IPS-11a (cell line): ENCODE measurements around the gene ANK3.

Experiments
- H3K4me3 ChIP-seq: one replicate; pipeline ENCODE4 v1.5.1; 2013; ENCODE audit warnings: low read depth, low read length, control low read depth

The ANK3 gene

DNA sequence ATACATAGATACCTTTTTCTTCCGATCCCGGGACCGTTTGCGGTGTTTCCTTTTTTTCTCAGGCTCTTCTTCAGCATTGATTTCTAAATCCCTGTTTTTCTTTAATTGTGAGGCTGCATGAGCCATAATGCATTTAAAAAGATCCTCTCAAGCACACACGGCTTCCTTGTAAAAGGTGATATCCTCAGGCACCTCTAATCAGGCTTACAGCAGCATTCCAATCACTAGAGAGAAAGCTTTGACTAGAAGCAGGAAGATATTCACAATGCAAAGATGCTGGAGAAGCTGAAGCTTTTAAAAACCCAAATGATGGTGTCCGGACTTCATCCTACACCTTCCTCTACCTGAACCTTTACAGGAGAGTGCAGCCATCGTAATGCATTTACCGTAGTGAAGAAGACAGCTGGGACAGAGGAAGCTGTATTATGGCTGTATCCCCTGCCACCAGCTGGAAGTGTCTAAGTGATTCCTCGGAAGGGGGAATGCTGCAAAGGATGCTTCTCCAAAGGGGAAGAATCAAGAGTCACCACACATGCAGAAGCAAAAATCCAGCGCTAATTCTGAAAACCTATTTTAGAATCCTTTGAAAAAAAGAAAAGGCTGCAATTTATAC lies at the start of gene ANK3:
Gene ANK3, minus strand, starts transcription at position 463 of the 613 bp plus-strand sequence. Its CDS starts 337 bp downstream, at position 126.
- no peak within 1 kb of the TSS for H3K4me3 ChIP-seq

DNA sequence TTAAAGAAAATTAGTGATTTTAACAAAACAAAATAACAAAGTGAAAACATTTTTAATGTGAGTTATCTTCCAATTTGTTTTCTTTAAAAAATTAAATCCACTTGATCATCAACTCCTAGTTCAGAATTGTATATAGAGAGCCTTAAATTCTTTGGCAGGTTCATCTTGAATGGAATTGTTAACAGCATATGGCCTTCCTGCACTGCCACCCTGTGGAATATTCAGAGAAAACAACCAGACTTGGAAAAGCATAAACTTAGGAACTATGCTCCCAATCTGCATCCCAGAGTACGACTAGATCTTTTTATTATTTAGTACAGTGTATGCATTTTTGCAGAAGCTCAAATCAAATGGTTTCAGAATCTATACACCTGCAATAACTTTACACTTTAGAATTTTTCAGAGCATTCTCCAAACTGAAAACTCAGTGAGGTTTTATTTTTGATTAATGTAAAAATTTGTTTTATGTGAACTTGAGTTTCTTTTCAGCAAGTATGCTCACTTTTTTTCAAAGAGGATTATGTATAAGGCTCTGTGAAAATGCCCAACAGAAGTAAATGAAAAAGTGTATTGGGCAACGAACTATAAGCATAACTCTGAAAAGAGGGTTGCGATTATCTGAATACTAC lies 44.9 kb upstream of the ANK3 start:
- no peak overlapping the region for H3K4me3 ChIP-seq

DNA sequence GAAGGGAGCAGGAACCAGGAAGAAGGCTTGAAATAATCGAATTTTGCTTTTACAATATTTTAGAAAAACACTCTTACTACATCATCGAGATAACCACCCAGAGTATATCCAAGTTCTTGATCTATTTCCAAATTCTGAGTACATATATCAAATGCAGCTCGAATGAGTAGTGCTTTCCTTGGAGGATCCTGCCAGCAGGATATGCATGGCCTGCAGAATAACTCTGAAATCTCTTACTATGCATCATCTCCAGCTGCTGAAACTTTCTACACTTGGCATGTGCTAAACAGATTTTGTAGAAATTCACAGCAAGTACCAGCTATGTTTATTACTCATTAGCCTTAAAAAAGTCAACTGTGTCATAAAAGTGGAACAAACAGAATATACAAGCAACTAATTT lies 44.0 kb upstream of the ANK3 start:
- no peak overlapping the region for H3K4me3 ChIP-seq

DNA sequence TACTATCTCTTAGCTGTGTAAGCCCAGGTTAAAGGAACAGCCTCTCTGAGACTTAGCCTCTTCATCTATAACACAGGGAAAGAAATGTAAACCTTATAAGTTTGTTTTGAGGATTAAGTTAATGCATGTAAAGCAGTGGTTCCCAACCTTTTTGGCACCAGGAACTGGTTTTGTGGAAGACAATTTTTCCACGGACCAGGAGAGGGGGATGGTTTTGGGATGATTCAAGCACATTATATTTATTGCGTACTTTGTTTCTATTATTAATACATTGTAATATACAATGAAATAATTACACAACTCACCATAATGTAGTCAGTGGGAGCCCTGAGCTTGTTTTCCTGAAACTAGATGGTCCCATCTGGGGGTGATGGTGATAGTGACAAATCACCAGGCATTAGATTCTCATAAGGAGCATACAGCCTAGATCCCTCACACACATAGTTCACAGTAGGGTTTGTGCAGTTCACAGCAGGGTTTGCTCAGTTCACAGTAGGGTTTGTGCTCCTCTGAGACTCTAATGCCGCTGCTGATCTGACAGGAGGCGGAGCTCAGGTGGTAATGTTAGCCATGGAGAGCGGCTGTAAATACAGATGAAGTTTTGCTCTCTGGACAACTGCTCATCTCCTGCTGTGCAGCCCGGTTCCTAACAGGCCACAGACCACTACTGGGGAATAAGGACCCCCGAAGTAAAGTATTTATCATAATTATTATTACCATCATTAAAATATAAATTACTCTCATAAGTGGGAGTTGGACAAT lies 41.3 kb upstream of the ANK3 start:
- H3K4me3 ChIP-seq: no peak overlapping the region

DNA sequence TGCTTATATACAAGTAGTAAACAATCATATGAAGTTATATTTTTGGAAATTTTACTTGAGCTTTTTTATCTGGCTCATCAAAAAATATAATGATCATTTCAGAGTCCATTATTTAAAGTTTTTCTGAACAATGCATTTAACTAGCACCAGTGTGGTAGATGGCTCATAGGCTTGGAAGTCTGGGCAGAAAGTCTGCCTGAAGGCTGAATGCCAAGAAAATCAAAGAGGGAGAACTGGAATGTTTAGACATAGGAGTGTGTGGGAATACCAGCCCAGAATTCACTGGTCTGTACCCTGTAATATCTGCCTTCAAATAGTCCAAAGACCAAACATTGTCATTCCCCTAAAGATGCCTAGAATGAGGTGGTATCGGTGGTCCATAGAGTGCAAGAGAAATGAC lies 40.3 kb upstream of the ANK3 start:
- H3K4me3 ChIP-seq: no peak overlapping the region

DNA sequence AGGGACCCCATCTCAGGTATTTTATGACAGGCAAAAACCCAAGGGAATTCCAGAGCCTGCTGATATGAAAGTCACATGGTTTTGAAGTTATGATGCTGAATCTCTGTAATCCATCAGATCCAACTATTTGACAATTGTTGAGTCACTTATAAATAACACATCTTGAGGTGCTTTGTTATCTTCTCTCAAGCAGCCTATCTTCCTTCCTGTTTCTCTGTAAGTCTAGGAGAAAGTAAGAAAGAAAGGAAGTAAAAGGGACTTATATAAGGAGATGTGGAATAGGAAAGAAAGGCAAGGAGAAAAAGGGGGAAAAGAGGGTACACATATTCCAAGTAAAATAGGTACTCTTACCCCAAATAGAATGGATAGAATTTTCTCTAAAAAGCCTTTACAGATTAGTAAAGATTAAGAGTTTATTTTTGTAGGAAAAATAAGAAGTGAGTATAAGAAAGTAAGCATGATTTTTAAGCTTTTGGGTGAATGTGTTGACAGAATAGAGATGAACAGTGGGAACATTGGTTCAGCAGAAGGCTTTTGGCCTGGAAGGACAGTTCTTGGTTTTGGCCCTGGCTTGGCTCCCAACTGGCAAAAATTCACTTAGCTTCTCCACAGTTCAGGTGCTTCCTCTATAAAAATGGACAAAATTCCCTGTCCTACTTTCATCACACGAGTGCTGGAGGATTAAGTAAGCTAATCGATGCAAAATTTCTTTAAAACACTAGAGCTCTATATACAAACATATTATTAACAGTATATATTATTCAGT lies 39.6 kb upstream of the ANK3 start:
- H3K4me3 ChIP-seq: no peak overlapping the region

DNA sequence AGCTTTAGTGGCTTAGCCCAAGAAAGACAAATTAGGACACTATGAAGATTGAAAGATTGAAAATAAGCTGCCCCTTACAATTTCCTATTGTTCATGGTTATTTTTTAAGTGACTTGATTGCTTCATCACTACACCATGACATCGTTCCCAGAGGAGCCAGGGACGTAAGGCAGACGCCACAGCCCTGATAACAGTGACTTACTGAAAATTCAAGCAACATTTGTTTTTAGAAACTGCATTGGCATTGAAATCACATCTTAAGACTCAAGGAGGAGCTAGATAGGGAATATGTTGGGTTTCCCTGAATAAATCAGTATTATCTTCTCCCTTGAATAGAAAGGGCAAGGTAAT lies 38.7 kb upstream of the ANK3 start:
- no peak overlapping the region for H3K4me3 ChIP-seq

DNA sequence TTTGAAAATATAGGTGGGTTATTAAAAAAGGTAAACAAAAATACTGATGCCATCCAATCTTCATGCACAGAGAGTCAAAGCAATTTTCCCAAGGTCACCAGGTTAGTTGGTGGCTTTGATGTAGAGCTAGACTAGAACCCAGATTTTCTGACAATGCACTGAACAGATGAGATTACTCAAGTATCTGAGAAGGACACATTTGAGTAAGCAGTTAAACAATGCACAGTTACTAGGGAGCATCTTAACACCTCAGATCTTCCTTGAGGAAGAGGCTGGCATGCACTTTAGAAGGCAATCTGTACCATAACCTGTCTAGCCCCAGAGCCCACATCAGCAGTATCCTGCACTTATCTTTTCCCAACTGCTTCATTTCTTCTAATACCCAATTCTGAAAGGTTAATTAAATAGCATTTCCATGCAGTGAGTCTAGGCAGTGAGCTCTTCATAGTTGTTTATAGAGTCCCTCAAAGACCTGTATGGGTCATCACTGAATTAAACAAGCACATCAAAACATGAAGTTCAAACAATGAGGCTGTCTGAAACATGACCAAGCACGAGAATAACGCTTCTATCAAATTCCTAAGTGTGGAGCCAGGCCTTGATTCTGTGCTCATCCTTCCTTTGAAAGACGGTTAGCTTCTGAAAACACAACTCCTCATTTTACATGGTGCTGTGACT lies 38.2 kb upstream of the ANK3 start:
- no peak overlapping the region for H3K4me3 ChIP-seq

DNA sequence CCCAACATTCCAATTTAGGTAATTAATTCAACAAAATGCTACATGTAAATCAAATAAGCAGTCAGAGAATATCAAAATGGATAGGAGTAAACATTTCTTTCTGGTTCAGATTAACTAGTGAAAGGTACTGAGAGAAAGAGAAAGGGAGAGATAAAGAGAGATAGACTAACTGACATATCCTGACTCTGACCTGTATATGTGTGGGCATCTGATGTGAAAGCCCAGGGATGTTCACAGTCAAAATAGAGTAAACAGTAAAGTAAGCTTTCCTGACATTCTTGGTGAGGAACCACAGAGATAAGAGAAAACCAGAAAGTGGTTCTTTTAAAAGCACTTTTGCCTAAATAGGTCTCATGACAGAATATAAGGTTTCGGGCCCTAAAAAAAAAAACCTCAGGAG lies 37.5 kb upstream of the ANK3 start:
- H3K4me3 ChIP-seq: no peak overlapping the region

DNA sequence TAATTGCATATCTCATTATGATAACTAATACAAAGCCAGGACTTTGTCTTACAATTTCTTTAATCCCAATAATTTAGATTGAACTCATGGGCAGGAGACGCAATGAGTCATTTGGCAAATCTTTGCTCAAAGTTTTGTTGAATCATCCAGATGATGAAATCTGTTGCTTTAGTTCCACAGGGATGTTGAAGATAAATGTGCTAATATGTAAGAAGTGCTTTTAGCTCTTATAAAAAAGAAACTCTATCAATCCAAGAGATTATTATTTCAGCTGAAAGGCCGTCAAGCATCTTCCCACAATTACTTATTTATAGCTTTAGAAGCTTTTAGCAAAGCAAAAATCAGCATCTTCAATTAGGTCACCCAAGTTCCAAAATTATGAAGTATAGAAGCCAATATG lies 36.8 kb upstream of the ANK3 start:
- H3K4me3 ChIP-seq: no peak overlapping the region

DNA sequence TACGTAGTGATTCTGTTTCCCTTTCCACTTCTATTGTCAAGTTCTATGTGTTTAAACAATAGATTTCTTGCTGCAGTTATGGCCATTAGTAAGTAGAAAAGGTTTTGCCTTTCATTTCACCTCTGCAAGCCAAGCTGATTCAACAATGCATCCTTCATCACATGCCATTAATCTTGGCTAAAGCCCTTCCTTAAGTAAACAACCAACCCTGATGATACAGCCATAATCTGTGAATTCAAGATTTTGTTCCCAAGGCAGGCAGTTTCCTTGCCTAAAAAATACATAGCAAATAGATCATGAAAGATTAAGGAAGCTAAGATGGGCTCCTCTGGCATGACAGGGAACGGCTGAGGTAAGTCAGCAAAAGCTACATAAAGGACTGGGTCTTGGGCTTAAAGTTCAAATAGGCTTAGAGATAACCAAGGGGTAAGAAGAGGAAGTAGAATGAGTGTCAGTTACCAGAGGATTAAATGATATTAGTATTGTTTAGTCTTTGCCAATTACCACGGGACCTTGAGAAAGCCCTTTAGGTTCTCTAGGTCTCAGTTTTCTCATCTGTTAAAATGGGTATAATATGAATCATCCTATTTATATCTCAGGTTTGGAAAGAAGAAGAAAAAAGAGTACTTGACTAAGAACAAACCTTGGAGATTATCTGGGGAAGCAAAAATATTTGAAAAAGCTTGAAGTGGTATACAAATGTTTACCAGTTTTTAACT lies 35.9 kb upstream of the ANK3 start:
- H3K4me3 ChIP-seq: no peak overlapping the region

DNA sequence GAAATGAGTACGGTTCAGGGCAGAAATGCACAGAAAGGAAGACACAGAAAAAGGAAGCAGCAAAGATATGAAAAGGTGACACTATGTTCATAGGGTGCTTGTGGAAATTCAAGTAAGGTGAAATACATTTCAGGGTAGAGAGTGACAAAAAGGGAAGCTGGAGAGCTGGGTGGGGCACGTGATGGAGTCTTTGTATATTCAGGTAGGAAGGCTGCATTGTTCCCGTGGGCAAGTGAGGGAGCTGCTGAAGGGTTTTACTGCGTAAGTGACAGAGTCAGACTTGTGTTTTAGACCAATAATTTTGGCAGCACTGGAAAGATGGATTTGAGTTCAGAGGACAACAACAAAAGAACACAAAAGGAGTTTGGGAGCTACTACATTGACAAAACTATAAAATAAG lies 35.3 kb upstream of the ANK3 start:
- H3K4me3 ChIP-seq: no peak overlapping the region

DNA sequence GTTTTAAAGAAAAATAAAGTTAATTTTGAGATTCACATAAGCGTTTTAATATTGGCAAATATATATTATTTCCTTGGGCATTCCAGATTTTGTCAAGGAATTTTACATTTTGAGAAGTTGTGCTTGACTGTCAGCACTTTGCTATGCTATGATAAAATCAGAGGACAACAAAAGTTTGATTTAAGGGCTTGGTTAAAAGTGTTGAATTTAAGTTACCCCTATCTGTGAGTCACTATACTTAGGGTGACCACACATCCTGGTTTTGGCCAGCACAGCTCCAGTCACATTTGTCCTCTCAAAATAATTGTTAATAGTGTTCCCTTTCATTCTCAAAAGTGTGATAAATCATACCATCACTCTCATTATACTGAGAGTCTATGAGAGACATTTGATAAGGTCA lies 34.2 kb upstream of the ANK3 start:
- no peak overlapping the region for H3K4me3 ChIP-seq

DNA sequence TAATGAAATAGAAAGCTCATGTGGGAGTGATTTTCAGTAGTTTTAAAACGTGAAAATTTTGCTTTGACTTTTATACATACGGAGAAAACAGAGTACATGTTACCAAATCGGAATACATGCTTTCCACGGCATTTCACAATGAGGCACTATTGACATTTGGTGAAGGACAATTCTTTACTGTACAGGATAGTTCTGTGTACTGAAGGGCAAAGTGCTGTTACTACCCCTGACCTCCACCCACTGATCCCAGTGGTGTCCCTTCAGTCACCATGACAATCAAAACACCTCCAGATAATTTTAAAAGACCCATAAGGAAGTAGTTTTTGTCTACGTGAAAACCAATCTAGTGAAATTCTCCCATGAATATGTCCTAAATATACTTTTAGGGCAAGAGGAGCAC lies 33.1 kb upstream of the ANK3 start:
- no peak overlapping the region for H3K4me3 ChIP-seq

DNA sequence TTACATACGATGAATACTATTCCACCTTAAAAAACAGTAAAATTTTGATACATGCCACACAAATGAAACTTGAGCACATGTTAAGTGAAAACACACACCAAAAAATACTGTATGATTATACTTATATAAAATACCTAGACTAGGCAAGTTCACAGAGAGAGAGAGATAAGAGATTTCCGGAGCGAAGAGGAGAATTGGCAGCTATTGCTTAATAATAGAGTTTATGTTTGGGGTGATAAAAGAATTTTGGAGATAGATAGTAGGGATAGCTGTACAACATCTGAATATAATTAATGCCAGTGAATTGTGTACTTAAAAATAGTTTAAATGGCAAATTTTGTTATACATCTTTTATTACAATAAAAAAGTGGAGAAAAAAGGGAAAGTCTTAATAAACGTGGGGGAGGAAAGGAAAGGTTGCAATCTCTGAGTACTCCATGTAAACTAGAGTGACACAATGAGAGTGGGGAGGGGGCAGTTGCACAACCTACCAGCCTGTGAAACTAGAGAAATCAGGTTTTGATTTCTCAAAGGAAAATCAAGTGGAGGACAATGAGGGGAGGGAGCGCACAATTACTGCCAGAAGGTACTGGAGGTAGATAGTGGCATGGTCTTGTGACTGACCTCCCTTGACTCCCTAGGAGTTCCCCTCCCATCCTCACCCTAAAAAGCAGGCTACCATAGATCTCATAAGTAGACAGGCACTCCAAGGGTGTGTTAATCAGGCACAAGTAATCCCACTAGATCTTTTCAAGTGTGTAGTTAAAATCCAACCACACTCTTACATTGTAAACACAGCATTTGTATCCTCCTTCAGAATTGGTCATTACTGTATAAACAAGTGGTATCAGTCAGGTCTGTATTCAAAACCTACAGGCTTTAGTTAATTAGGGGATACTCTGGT lies 31.6 kb upstream of the ANK3 start:
- no peak overlapping the region for H3K4me3 ChIP-seq

DNA sequence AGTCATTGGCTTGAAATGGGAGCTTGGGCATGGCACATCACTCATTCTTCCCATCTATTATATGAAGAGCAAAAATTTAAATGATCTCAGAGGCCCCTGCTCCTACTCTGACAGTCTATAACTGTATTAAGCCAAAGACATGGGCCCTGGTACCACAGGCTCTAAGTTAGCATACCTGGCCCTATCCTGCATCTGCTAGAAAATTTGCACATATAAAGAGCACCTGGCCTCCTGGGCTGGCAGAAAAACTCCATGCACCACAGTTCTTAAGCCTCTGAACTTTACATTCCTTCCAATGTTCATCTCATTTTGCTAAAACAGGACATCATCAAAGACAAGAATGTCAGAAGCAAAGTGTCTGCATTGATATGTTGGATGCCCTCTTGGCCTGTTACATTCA lies 29.6 kb upstream of the ANK3 start:
- H3K4me3 ChIP-seq: no peak overlapping the region

DNA sequence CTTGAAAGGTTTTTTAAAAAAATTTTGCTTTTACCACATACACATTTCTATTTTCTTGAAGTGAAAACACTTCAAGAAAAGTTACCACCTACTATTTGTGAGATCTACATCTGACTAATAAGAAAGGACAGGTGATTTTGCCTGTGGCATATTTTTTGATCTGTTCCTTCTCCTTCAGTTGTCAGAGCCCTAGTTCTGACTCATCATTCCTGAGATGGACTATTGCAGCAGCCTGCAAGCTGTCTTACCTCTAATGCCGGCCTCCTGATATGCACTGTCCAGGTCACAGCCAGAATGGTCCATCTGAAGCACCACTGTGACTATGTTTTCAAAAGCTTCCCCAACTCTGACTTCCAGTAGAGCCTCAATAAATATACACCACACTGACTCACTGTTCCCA lies 28.2 kb upstream of the ANK3 start:
- H3K4me3 ChIP-seq: no peak overlapping the region

DNA sequence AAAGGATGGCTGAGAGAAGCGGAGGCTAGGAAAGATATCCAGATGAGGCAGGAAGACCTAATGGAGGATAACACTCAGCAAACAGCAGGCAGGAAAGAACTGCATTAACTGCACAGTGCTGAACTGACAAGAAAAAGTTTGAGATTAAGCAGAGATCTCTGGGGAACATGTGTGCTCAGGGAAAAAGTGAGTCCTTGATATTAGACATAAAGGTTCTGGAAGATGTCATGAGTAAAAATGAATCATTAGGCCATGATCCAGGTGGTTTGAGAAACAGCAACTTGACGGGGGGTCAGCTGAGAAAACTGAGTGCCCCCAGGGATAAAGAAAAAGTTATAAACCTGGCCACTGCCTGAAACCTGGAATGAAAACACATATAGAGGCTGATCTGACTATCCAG lies 27.3 kb upstream of the ANK3 start:
- no peak overlapping the region for H3K4me3 ChIP-seq

DNA sequence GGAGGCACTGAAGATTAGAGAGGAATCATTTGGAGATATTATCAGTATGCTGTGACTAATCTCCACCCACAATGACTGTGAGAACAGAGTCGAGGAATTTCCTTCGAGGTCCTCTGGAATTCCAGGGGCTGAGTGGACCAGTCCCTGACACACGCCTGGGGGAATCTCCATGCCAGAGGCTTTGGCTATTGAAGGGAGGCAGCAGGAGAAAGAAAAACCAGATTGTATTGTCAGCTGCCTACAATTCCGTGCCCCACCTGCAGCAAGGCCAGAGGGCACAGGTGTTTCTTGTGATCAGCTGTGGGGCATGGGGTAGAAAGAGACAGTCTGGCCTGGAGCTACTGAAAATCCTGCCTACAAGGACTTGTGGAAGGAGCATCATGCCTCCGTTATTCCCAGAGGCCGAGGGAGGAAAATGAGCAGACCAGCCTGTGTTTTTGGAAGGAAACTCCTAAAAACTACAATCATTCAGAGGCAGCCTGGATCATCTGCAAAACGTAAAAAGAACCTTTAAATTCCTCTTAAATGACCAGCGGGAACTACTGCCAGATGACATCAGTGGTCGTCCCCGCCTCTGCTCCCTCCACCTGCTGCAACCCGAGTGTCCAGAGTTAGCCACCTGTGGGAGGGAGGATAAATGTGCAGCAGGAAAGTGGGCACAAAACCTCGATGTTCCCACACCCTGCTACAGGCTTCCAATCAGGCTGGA lies 25.4 kb upstream of the ANK3 start:
- no peak overlapping the region for H3K4me3 ChIP-seq
